Retinal pigment epithelial cell (primary cell): ENCODE results near the gene MYOF.

ENCODE experiments used
- DNase-seq: peaks from one replicate; pipeline ENCODE4 v3.0.0-alpha.2; 2010; ENCODE audit warnings: low read depth
- H3K4me3 ChIP-seq: 2 replicates; pipeline ENCODE4 v1.5.1; 2011; ENCODE audit warnings: mild to moderate bottlenecking, low read length, control low read depth, moderate library complexity
- CTCF ChIP-seq: conservative IDR thresholded peaks from 2 replicates; pipeline ENCODE4 v1.5.1; 2011; ENCODE audit warnings: low read depth, low read length, control low read depth, inconsistent platforms

MYOF gene

GRCh38 chr10:93274419-93274818, 207.7 kb downstream of the MYOF start:
- DNase-seq, result no peak
- no peak for TF ChIP-seq CTCF
- H3K4me3 ChIP-seq, result no peak overlapping the region

GRCh38 chr10:93272884-93273675, 209.1 kb downstream of the MYOF start:
- no peak for DNase-seq
- no peak overlapping the region for H3K4me3 ChIP-seq
- TF ChIP-seq CTCF, result no peak

GRCh38 chr10:93271347-93271746, 210.8 kb downstream of the MYOF start:
- no peak for TF ChIP-seq CTCF
- no peak for DNase-seq
- no peak overlapping the region for H3K4me3 ChIP-seq

GRCh38 chr10:93269281-93269680, 212.9 kb downstream of the MYOF start:
- no peak for TF ChIP-seq CTCF
- no peak for DNase-seq
- no peak overlapping the region for H3K4me3 ChIP-seq

- no peak for DNase-seq
- no peak for TF ChIP-seq CTCF
- no peak overlapping the region for H3K4me3 ChIP-seq
Measured at GRCh38 chr10:93268021-93268420, 214.1 kb downstream of the MYOF start.

GRCh38 chr10:93267521-93267920, 214.6 kb downstream of the MYOF start:
- no peak for DNase-seq
- no peak for TF ChIP-seq CTCF
- H3K4me3 ChIP-seq, result no peak overlapping the region

- no peak for TF ChIP-seq CTCF
- DNase-seq, result no peak
- H3K4me3 ChIP-seq, result no peak overlapping the region
Measured at GRCh38 chr10:93266858-93267257, 215.3 kb downstream of the MYOF start.
